T-helper 22 cell (primary cell): ENCODE measurements around the gene COX4I2.
"Not testable (repeated sequence)": the region's sequence is repeated elsewhere in the genome, so short reads cannot be mapped to it uniquely, and the experiment has no call there.

Experiments
- DNase-seq: peaks from one replicate; pipeline ENCODE4 v3.0.0-alpha.2; 2020; ENCODE audit warnings: low read depth

COX4I2 gene

GRCh38 chr20:31637660-31638059 is at the start of gene COX4I2:
Gene COX4I2, plus strand, starts transcription at chr20:31637912. Its CDS starts 1,106 bp downstream, at chr20:31639018.
- no peak for DNase-seq

- DNase-seq: no peak
Measured at GRCh38 chr20:31590717-31591225, 46.9 kb upstream of the COX4I2 start.

GRCh38 chr20:31593221-31594001 is 44.3 kb upstream of the COX4I2 start:
- DNase-seq: no peak

- no peak for DNase-seq
Measured at GRCh38 chr20:31594002-31594557, 43.6 kb upstream of the COX4I2 start.

- no peak for DNase-seq
Measured at GRCh38 chr20:31594558-31595379, 42.9 kb upstream of the COX4I2 start.

- DNase-seq: no peak
Measured at GRCh38 chr20:31595380-31595653, 42.4 kb upstream of the COX4I2 start.

GRCh38 chr20:31595654-31596411 is 41.9 kb upstream of the COX4I2 start:
- DNase-seq: no peak

- not testable (repeated sequence) for DNase-seq
Measured at GRCh38 chr20:31596412-31596715, 41.3 kb upstream of the COX4I2 start.

GRCh38 chr20:31596831-31597480 is 40.8 kb upstream of the COX4I2 start:
- no peak for DNase-seq

GRCh38 chr20:31597481-31597855 is 40.2 kb upstream of the COX4I2 start:
- no peak for DNase-seq

- no peak for DNase-seq
Measured at GRCh38 chr20:31602431-31602778, 35.3 kb upstream of the COX4I2 start.

GRCh38 chr20:31602779-31603441 is 34.8 kb upstream of the COX4I2 start:
- peak; percentile 49 for DNase-seq

- peak; percentile 86 for DNase-seq
Measured at GRCh38 chr20:31603822-31604566, 33.7 kb upstream of the COX4I2 start.

- DNase-seq: no peak
Measured at GRCh38 chr20:31604567-31605030, 33.1 kb upstream of the COX4I2 start.

- DNase-seq: peak; percentile 83
Measured at GRCh38 chr20:31605031-31605901, 32.4 kb upstream of the COX4I2 start, which contains the start of gene ID1. Gene ID1, plus strand, starts transcription at chr20:31605289. Its CDS starts 99 bp downstream, at chr20:31605388.

GRCh38 chr20:31605902-31606803 is 31.6 kb upstream of the COX4I2 start:
- no peak for DNase-seq

- DNase-seq: no peak
Measured at GRCh38 chr20:31606804-31607639, 30.7 kb upstream of the COX4I2 start.
